Thymus (tissue), 11 donors: ENCODE results near the gene NKAIN2. TPM values are rescaled to one million over a fixed set of nuclear protein-coding genes. Genes with fewer than 3 reads are reported as not detected.

Experiments used
- DNase-seq, 9 donors: peaks; one replicate each; pipeline ENCODE4 v3.0.0-alpha.2; 2013; ENCODE audit warnings: low spot score in 9 of 9, low read depth in 6 of 9, missing footprints in 1 of 9
- H3K27ac ChIP-seq, 2 donors: one replicate each; pipeline ENCODE4 v1.5.1; 2013; ENCODE audit warnings: control low read depth in 1 of 2, low read depth in 1 of 2, low read length in 1 of 2, mild to moderate bottlenecking in 1 of 2, moderate library complexity in 1 of 2
- H3K27me3 ChIP-seq, 2 donors: one replicate each; pipeline ENCODE4 v1.5.1; 2013; ENCODE audit warnings: low read length in 1 of 2; ENCODE audit not compliant: control insufficient read depth in 2 of 2, insufficient read depth in 1 of 2
- H3K36me3 ChIP-seq, 2 donors: one replicate each; pipeline ENCODE4 v1.5.1; 2013; ENCODE audit warnings: low read length in 1 of 2, mild to moderate bottlenecking in 1 of 2, moderate library complexity in 1 of 2; ENCODE audit not compliant: control insufficient read depth in 2 of 2, insufficient read depth in 2 of 2
- H3K4me1 ChIP-seq, 2 donors: one replicate each; pipeline ENCODE4 v1.5.1; 2013; ENCODE audit warnings: low read length in 2 of 2; ENCODE audit not compliant: control insufficient read depth in 2 of 2, insufficient read depth in 2 of 2
- H3K4me3 ChIP-seq, 2 donors: one replicate each; pipeline ENCODE4 v1.5.1; 2013; ENCODE audit warnings: low read length in 2 of 2, control low read depth in 1 of 2, mild to moderate bottlenecking in 1 of 2
- H3K9me3 ChIP-seq, 2 donors: one replicate each; pipeline ENCODE4 v1.5.1; 2013; ENCODE audit warnings: low read length in 1 of 2, mild to moderate bottlenecking in 1 of 2; ENCODE audit not compliant: control insufficient read depth in 2 of 2, insufficient read depth in 1 of 2
- WGBS: extraction: QIAGEN DNeasy Blood & Tissue Kit; methylation state at CpG from one replicate; pipeline ENCODE4 v1.1.7; 2013; 5-methylcytosine and 5-hydroxymethylcytosine counted together
- polyA plus RNA-seq: library from polyadenylated mRNA; stranded (reverse); fragments of 200-250 nt; gene quantifications from one replicate; pipeline ENCODE4 v1.2.3, GENCODE V29; 2013
- total RNA-seq: library from RNA; stranded (reverse); fragments of 120-200 nt; gene quantifications from one replicate; pipeline ENCODE4 v1.2.4, GENCODE V29; 2013
- donor health status: healthy.

Gene NKAIN2
- total and polyA plus RNA-seq, 2 donors = 1.2 to 2.4 TPM

DNA sequence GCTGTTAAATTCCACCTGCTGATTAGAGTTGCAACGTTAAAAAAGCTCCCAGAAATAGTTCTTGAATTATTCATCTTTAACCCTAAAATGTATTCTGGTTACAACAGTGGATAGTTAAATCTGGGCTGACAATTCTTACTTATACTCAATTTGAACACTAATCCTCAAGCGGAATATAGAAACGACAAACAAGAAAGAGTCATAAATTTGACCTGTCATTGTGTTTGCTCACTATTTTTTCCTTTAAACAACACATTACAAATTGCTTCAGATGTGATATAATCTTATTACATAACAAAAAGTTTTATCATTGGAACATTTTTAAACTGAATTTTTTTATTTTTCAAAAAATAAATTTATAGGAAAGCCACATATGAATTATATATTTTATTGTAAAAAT lies 1054.1 kb downstream of the NKAIN2 start:
- H3K4me1 ChIP-seq = no peaks in the 10 kb centered on the region
- H3K27me3 ChIP-seq = no peaks in the 10 kb centered on the region
- WGBS = 84% methylated on average over 3 of the region's 3 CpGs
- no peaks in the 10 kb centered on the region for H3K9me3 ChIP-seq
- H3K4me3 ChIP-seq = no peak overlapping the region
- DNase-seq = no peak
- H3K27ac ChIP-seq = no peak overlapping the region
- no peaks in the 10 kb centered on the region for H3K36me3 ChIP-seq

DNA sequence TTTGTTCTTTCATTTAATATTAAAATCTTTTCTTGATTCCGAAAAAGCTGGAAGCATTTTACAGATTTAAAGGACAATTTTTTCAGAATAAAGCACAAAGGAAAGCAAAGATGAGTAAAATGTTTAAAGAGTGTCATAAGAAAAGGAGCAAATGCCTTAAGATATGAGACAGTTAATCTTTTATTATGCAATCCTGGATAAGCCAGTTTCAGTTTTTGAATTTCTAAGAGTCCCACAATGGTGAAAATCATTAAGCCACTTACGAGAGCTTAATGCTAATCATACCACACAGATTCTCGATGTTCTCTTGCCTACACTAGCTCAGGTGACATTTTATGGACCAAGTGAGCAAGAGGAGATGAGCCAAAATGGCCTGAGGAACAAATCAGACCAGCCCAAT lies 1054.9 kb downstream of the NKAIN2 start:
- WGBS = 91% methylated on average over 3 of the region's 3 CpGs
- DNase-seq = no peak
- H3K36me3 ChIP-seq = no peaks in the 10 kb centered on the region
- no peak overlapping the region for H3K4me3 ChIP-seq
- no peaks in the 10 kb centered on the region for H3K4me1 ChIP-seq
- no peak overlapping the region for H3K27ac ChIP-seq
- no peaks in the 10 kb centered on the region for H3K27me3 ChIP-seq
- no peaks in the 10 kb centered on the region for H3K9me3 ChIP-seq

- Histone ChIP-seq H3K27ac (no peak overlapping the region), H3K9me3 (no peaks in the 10 kb centered on the region), H3K27me3 (no peaks in the 10 kb centered on the region), H3K36me3 (no peaks in the 10 kb centered on the region), H3K4me1 (no peaks in the 10 kb centered on the region), H3K4me3 (no peak overlapping the region)
- no peak for DNase-seq
- 97% methylated on average over 1 of the region's 1 CpG for WGBS
Observed at GRCh38 chr6:124859366-124859765, 1055.7 kb downstream of the NKAIN2 start.

- Histone ChIP-seq H3K9me3 (no peaks in the 10 kb centered on the region), H3K4me1 (no peaks in the 10 kb centered on the region), H3K27ac (no peak overlapping the region), H3K36me3 (no peaks in the 10 kb centered on the region), H3K4me3 (no peak overlapping the region), H3K27me3 (no peaks in the 10 kb centered on the region)
- no peak for DNase-seq
- 98% methylated on average over 1 of the region's 1 CpG for WGBS
Observed at GRCh38 chr6:124866040-124866439, 1062.4 kb downstream of the NKAIN2 start.

DNA sequence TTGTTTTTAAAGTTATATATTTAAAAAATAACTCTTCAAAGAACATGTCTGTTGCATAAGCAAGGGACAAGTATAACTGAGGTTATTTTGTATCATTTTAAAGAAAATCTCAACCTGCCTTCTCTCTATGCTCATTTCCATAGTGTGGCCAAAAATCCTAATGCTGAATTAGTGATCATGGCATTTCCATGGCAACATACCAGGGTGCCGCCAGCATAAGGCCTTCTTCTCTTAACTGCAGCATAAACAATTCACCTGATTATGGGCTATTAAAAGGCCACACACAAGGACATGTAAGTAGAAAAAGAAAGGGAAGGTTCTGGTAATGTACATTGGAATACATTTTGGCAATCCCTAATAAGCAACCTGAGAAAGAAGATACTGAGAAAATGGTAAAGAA lies 1063.5 kb downstream of the NKAIN2 start:
- Histone ChIP-seq H3K36me3 (no peaks in the 10 kb centered on the region), H3K4me3 (no peak overlapping the region), H3K9me3 (no peaks in the 10 kb centered on the region), H3K4me1 (no peaks in the 10 kb centered on the region), H3K27me3 (no peaks in the 10 kb centered on the region), H3K27ac (no peak overlapping the region)
- no peak for DNase-seq
- WGBS = 96% methylated on average over 1 of the region's 1 CpG

- Histone ChIP-seq H3K27me3 (no peaks in the 10 kb centered on the region), H3K4me1 (no peaks in the 10 kb centered on the region), H3K9me3 (no peaks in the 10 kb centered on the region), H3K27ac (no peak overlapping the region), H3K36me3 (no peaks in the 10 kb centered on the region), H3K4me3 (no peak overlapping the region)
- no peak for DNase-seq
- 75% methylated on average over 1 of the region's 1 CpG for whole genome bisulfite sequencing
Observed at GRCh38 chr6:124868481-124868880, 1064.8 kb downstream of the NKAIN2 start.

DNA sequence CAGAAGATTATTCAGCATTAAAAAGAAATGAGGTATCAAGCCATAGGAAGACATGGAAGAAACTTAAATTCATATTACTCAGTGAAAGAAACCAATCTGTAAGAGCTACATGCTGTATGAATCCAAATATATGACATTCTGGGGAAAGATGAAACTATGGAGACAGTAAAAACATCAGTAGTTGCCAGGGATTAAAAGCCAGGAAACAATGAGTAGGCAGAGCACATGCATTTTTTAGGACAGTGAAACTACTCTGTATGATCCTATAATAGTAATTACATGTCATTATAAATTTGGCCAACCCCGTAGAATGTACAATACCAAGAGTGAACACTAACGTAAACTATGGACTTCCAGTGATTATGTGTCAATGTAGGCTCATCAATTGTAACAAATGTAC lies 1065.8 kb downstream of the NKAIN2 start:
- no peak overlapping the region for H3K4me3 ChIP-seq
- H3K27me3 ChIP-seq = no peaks in the 10 kb centered on the region
- H3K9me3 ChIP-seq = no peaks in the 10 kb centered on the region
- no peak for DNase-seq
- H3K4me1 ChIP-seq = no peaks in the 10 kb centered on the region
- WGBS = 95% methylated on average over 2 of the region's 2 CpGs
- no peaks in the 10 kb centered on the region for H3K36me3 ChIP-seq
- no peak overlapping the region for H3K27ac ChIP-seq

DNA sequence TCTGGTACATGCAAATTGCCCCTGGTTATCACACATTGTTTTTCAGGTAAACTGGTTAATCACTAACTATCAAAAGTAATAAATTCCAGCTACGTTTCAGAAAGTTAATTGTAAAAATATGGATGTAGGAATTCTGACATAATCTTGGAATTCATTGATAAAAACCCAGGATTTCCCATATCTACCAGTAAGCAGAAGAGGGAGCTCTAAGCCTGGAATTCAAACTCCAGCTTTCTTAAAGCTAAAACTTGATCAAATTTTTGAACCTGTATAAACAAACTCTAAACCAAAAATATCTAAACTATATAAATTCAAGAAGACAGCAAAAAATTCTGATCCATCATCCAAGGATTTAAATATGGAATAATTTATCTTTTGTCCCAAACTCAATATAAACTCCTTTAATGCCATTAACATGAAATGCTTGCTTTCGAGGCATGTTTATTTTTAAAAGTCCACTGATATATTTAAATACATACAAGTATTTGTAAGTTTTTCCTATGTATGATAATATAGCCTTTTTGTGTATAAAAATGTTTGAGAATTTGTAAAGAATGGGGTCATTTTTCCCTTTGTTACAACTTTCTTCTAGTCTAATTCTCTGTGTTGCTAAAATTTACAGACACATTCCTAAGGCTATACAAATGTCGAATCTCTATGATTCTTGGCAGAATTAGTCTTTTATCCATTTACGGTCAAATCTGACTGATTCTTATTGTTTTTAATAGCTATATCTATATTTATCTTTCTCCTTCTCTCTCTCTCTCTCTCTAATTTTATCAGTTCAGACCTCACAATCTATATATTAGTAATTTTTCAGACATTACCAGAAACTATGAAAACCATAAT lies 1067.2 kb downstream of the NKAIN2 start:
- Histone ChIP-seq H3K27me3 (no peaks in the 10 kb centered on the region), H3K4me1 (no peaks in the 10 kb centered on the region), H3K27ac (no peak overlapping the region), H3K9me3 (no peaks in the 10 kb centered on the region), H3K4me3 (no peak overlapping the region), H3K36me3 (no peaks in the 10 kb centered on the region)
- DNase-seq = no peak
- WGBS = 71% methylated on average over 4 of the region's 4 CpGs

GRCh38 chr6:124872361-124873065 lies 1068.8 kb downstream of the NKAIN2 start:
- no peaks in the 10 kb centered on the region for H3K9me3 ChIP-seq
- no peaks in the 10 kb centered on the region for H3K36me3 ChIP-seq
- no peak for DNase-seq
- H3K4me1 ChIP-seq = no peaks in the 10 kb centered on the region
- 89% methylated on average over 4 of the region's 4 CpGs for WGBS
- H3K27ac ChIP-seq = no peak overlapping the region
- no peak overlapping the region for H3K4me3 ChIP-seq
- H3K27me3 ChIP-seq = no peaks in the 10 kb centered on the region
